Tibial artery (tissue), 4 donors: ENCODE measurements around the gene CRYGN.

ENCODE experiments used
- DNase-seq, 2 donors: peaks; one replicate each; pipeline ENCODE4 v3.0.0-alpha.2; 2019
- H3K27ac ChIP-seq, 2 donors: fragments of 200-600 bp; sonication (generic) in 1 of 2; 1 replicate in 1 of 2; 2 replicates in 1 of 2; pipeline ENCODE4 v1.5.1; 2018 to 2019; ENCODE audit warnings: mild to moderate bottlenecking in 1 of 2
- H3K27me3 ChIP-seq, 2 donors: fragments of 200-600 bp; sonication (generic) in 1 of 2; one replicate each; pipeline versions ENCODE4 v1.5.1 to v1.6.0; 2016 to 2019
- H3K36me3 ChIP-seq, 3 donors: fragments of 200-600 bp; sonication (generic) in 2 of 3; one replicate each; pipeline ENCODE4 v1.5.1; 2016 to 2019; ENCODE audit warnings: mild to moderate bottlenecking in 2 of 3
- H3K4me1 ChIP-seq, 4 donors: fragments of 200-600 bp; sonication (generic) in 2 of 4; 1 replicate in 3 of 4; 2 replicates in 1 of 4; pipeline ENCODE4 v1.5.1; 2016 to 2019
- H3K4me3 ChIP-seq, 2 donors: fragments of 200-600 bp; sonication (generic) in 1 of 2; 1 replicate in 1 of 2; 2 replicates in 1 of 2; pipeline ENCODE4 v1.5.1; 2018 to 2019; ENCODE audit warnings: mild to moderate bottlenecking in 2 of 2
- H3K9me3 ChIP-seq, 3 donors: fragments of 200-600 bp; sonication (generic) in 1 of 3; one replicate each; pipeline ENCODE4 v1.5.1; 2016 to 2019
- CTCF ChIP-seq, 2 experiments: fragments of 200-600 bp in 1 of 2; fragments of 450-650 bp in 1 of 2; IDR thresholded peaks; one replicate each; pipeline ENCODE4 v1.5.1; 2017 to 2019; ENCODE audit warnings: antibody characterized with exemption in 2 of 2, mild to moderate bottlenecking in 1 of 2, moderate library complexity in 1 of 2
- intact Hi-C: fragments of 100-400 bp; cut with DNase I; formaldehyde crosslinking; loops from one replicate; pipeline ENCODE4 v1.15.0; 2023; ENCODE audit warnings: low total_unique reads

CRYGN gene

DNA sequence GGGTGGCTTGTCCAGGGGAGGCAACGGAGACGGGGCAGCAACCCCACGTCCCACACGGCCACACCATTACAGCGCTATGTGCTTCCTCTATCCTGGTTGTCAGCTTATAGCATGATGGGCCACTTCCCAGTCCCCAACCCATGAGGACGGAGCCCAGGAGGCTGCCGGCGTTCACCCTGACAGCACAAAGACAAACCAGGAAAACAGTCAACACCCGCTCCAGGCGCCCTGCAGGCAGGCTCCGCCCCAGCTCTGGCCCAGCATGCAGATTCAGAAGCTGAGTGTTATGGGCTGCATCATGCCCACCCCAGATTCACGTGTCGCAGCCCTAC lies 44.9 kb downstream of the CRYGN start:
- no peak for DNase-seq
- Histone ChIP-seq H3K27ac (no peak overlapping the region), H3K36me3 (peaks cover 0 to 6% (median 0%) of the 10 kb centered on the region in 3 donors), H3K4me3 (no peak overlapping the region), H3K27me3 (peaks cover 0 to 30% of the 10 kb centered on the region in 2 donors), H3K9me3 (no peaks in the 10 kb centered on the region), H3K4me1 (no peaks in the 10 kb centered on the region)
- intact Hi-C loops: no loop called here
- TF ChIP-seq CTCF (IDR thresholded peaks at IDR 0.05): no peak

DNA sequence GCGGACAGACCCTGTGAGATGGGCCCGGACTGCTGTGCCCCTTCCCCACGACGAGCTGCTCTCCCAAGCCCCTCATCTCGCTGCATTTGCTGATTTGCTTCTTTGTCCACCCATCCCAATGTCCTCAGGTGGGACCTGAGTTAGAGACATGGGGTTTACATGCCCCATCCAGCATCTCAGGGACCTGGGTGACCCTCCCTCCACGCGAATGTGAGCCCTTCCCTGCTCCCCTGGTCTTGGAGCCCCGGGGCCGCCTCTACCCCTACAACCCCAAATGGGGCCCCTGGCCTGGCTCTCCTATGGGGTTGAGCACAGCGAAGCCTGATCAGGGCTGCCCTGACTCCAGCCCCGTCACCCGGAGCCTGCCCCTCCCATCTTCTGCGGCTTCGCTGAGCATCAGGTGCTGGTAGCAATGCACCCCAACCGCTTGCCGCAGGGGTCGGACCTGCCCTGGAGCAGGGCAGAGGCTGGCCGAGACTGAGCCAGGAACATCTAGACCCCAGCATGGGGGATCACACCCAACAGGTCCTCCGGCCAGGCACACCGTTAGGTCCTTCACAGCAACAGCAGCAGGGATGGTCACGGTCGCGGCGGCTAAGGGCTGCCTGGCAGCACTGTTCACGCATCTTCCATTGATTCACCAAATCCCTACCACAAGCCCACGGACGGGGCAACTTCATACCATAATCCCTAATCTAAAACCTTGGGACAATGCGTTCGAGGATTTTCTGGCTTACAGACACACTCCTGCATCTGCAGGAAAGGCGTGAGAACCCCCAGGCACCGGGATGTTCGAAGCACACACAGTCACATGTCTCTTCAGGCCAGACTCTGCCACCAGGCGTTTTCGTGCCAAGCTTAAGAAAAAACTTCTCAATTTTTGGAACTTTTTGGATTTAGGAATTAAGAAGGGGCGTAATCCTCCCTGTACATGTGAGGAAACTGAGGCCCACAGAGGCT lies 45.6 kb downstream of the CRYGN start:
- H3K4me3 ChIP-seq: no peak overlapping the region
- TF ChIP-seq CTCF (IDR thresholded peaks at IDR 0.05): no peak
- H3K27me3 ChIP-seq: peaks cover 0 to 30% of the 10 kb centered on the region in 2 donors
- DNase-seq: no peak
- intact Hi-C loops: no loop called here
- peaks cover 0 to 6% (median 0%) of the 10 kb centered on the region in 3 donors for H3K36me3 ChIP-seq
- no peak overlapping the region for H3K27ac ChIP-seq
- H3K9me3 ChIP-seq: no peaks in the 10 kb centered on the region
- no peaks in the 10 kb centered on the region for H3K4me1 ChIP-seq

- no peaks in the 10 kb centered on the region for H3K4me1 ChIP-seq
- peaks cover 0 to 30% of the 10 kb centered on the region in 2 donors for H3K27me3 ChIP-seq
- H3K27ac ChIP-seq: no peak overlapping the region
- TF ChIP-seq CTCF (IDR thresholded peaks at IDR 0.05): no peak
- intact Hi-C loops: no loop called here
- no peaks in the 10 kb centered on the region for H3K9me3 ChIP-seq
- no peak overlapping the region for H3K4me3 ChIP-seq
- DNase-seq: no peak
- H3K36me3 ChIP-seq: peaks cover 0 to 6% (median 0%) of the 10 kb centered on the region in 3 donors
Measured at GRCh38 chr7:151393031-151393977, 46.6 kb downstream of the CRYGN start.

- H3K27me3 ChIP-seq: peaks cover 0 to 30% of the 10 kb centered on the region in 2 donors
- H3K36me3 ChIP-seq: peaks cover 0 to 6% (median 0%) of the 10 kb centered on the region in 3 donors
- no peaks in the 10 kb centered on the region for H3K9me3 ChIP-seq
- DNase-seq: no peak
- peaks cover 0 to 3% (median 0%) of the 10 kb centered on the region in 4 donors for H3K4me1 ChIP-seq
- H3K4me3 ChIP-seq: no peak overlapping the region
- intact Hi-C loops: no loop called here
- no peak for TF ChIP-seq CTCF (IDR thresholded peaks at IDR 0.05)
- no peak overlapping the region for H3K27ac ChIP-seq
Measured at GRCh38 chr7:151392426-151392825, 47.5 kb downstream of the CRYGN start.

GRCh38 chr7:151392002-151392401 lies 47.9 kb downstream of the CRYGN start:
- no peaks in the 10 kb centered on the region for H3K9me3 ChIP-seq
- no peak for DNase-seq
- peaks cover 0 to 6% (median 0%) of the 10 kb centered on the region in 3 donors for H3K36me3 ChIP-seq
- H3K27ac ChIP-seq: no peak overlapping the region
- peaks cover 0 to 5% (median 0%) of the 10 kb centered on the region in 4 donors for H3K4me1 ChIP-seq
- intact Hi-C loops: no loop called here
- peaks cover 0 to 30% of the 10 kb centered on the region in 2 donors for H3K27me3 ChIP-seq
- no peak overlapping the region for H3K4me3 ChIP-seq
- TF ChIP-seq CTCF (IDR thresholded peaks at IDR 0.05): no peak
